ENCODE data around the gene ALKBH8. TPM values are rescaled to one million over a fixed set of nuclear protein-coding genes. Genes with fewer than 3 reads are reported as not detected.
"Not testable (repeated sequence)": the region's sequence is repeated elsewhere in the genome, so short reads cannot be mapped to it uniquely, and the experiment has no call there.

ALKBH8 gene
- total and polyA plus RNA-seq, 2 of the 13 experiments (the other 11 are each of a cell fraction or from before 2014, with no cell fraction given) = 2.4 to 9.1 TPM

GRCh38 chr11:107504981-107505380 is 60.6 kb downstream of the ALKBH8 start:
- ATAC-seq (no peak), DNase-seq (ENCODE audit: low spot score) (no peak), FAIRE-seq (no peak)
- TF ChIP-seq KLF13 (CRISPR knock-in tag; IDR thresholded peaks at IDR 0.05) (no peak), PCBP2 (optimal IDR thresholded peaks at IDR 0.05; ENCODE audit: low read depth, low read length, poor library complexity, severe bottlenecking) (no peak), HMG20A (CRISPR knock-in tag; IDR thresholded peaks at IDR 0.05; ENCODE audit: borderline replicate concordance) (no peak), MIER3 (CRISPR knock-in tag; IDR thresholded peaks at IDR 0.05; ENCODE audit: borderline replicate concordance) (no peak), ZNF530 (CRISPR knock-in tag; IDR thresholded peaks at IDR 0.05; ENCODE audit: low read depth) (no peak), GATAD1 (CRISPR knock-in tag; IDR thresholded peaks at IDR 0.05) (no peak), ZNF841 (CRISPR knock-in tag; IDR thresholded peaks at IDR 0.05; ENCODE audit: borderline replicate concordance) (no peak)
- ChIA-PET POLR2A (no interaction called here), CTCF (ENCODE audit: low intra/inter-chr PET ratio, low total read pairs) (no interaction called here)
- no peaks in the 10 kb centered on the region for H3K4me1 ChIP-seq (ENCODE audit: insufficient read depth, low read length)
- intact Hi-C loops (cut with micrococcal nuclease; ENCODE audit: unreplicated experiment) (no loop called here), in situ Hi-C loops (cut with HindIII; ENCODE audit: extremely low pct_ligation_motif_present, low pct_unique_long_range_greater_than_20kb) (no loop called here)
- no peak overlapping the region for H3K27ac ChIP-seq (ENCODE audit: extremely low read length, insufficient read depth, low read length)
- no TSS peak for BruUV-seq (replicated peaks)
- H3K9ac ChIP-seq (ENCODE audit: insufficient read depth, low read depth, low read length) = no peak overlapping the region
- H3K4me3 ChIP-seq (replicated peaks in 1 of 3; ENCODE audit: insufficient read depth in 1 of 3, low read depth in 2 of 3, low read length in 3 of 3) = no peak overlapping the region
- no peaks in the 10 kb centered on the region for H3K79me2 ChIP-seq (ENCODE audit: insufficient read depth, low read length)
- H4K20me1 ChIP-seq (ENCODE audit: insufficient read depth, low read length) = no peaks in the 10 kb centered on the region
- no peak overlapping the region for H2AFZ ChIP-seq (ENCODE audit: low read length)
- 95% methylated on average over 5 of the region's 5 CpGs for WGBS (ENCODE audit: low lambda C conversion rate)
- H3K36me3 ChIP-seq (replicated peaks in 1 of 2; ENCODE audit: control insufficient read depth in 1 of 2, insufficient read depth in 2 of 2, low read length in 2 of 2) = peaks cover 3 to 5% of the 10 kb centered on the region in 2 experiments; a peak in 4 of 5 replicates
- peaks cover 8% of the 10 kb centered on the region; the same call in 1 of the 2 replicates for H3K9me3 ChIP-seq (ENCODE audit: low read length)
- H3K4me2 ChIP-seq (ENCODE audit: low read depth, low read length) = no peak overlapping the region
- no peaks in the 10 kb centered on the region for H3K27me3 ChIP-seq (ENCODE audit: control insufficient read depth in 1 of 2, insufficient read depth in 2 of 2, low read length in 2 of 2)

DNA sequence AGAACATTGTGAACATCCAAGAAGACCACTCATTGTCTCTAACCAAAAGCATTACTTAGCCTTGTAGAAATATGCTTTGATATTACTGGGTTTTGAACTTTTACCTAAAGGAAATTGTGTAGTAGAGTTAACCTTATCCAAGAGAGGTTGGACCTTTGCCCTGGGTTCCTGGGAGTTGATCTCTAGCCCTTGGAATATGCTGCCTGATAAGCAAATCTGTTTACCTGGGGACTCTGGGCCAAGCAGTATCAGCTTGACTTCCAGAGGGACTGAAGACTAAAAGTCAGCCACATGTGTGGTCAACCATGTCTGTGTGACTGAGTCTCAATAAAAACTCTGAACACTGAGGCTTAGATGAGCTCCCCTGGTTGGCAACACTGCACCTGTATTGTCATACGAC is 63.8 kb downstream of the ALKBH8 start:
- ChIA-PET POLR2A (no interaction called here), CTCF (ENCODE audit: low intra/inter-chr PET ratio, low total read pairs) (no interaction called here)
- H3K4me1 ChIP-seq (ENCODE audit: insufficient read depth, low read length) = no peaks in the 10 kb centered on the region
- DNase-seq (ENCODE audit: low spot score) (peak; percentile 2), ATAC-seq (no peak; the same call in 2 of the 3 replicates), FAIRE-seq (no peak)
- H3K4me2 ChIP-seq (ENCODE audit: low read depth, low read length) = no peak overlapping the region
- H3K9me3 ChIP-seq (ENCODE audit: low read length) = peaks cover 8% of the 10 kb centered on the region; the same call in 1 of the 2 replicates
- no peak overlapping the region for H3K4me3 ChIP-seq (replicated peaks in 1 of 3; ENCODE audit: insufficient read depth in 1 of 3, low read depth in 2 of 3, low read length in 3 of 3)
- no peaks in the 10 kb centered on the region for H4K20me1 ChIP-seq (ENCODE audit: insufficient read depth, low read length)
- no peaks in the 10 kb centered on the region for H3K27me3 ChIP-seq (ENCODE audit: control insufficient read depth in 1 of 2, insufficient read depth in 2 of 2, low read length in 2 of 2)
- H3K9ac ChIP-seq (ENCODE audit: insufficient read depth, low read depth, low read length) = no peak overlapping the region
- no peak overlapping the region for H2AFZ ChIP-seq (ENCODE audit: low read length)
- WGBS (ENCODE audit: low lambda C conversion rate) = no CpG with 5 or more reads among the region's 1 CpG
- in situ Hi-C loops (cut with HindIII; ENCODE audit: extremely low pct_ligation_motif_present, low pct_unique_long_range_greater_than_20kb) = no loop called here
- intact Hi-C loops (cut with micrococcal nuclease; ENCODE audit: unreplicated experiment) = no loop called here
- no peak overlapping the region for H3K27ac ChIP-seq (ENCODE audit: extremely low read length, insufficient read depth, low read length)
- BruUV-seq (replicated peaks) = no TSS peak
- no peaks in the 10 kb centered on the region for H3K79me2 ChIP-seq (ENCODE audit: insufficient read depth, low read length)
- TF ChIP-seq SETDB1 (CRISPR knock-in tag; IDR thresholded peaks at IDR 0.05; ENCODE audit: borderline replicate concordance) (0 out of 2 replicates have a peak, but pooled peaks have one; percentile 34), PPARG (CRISPR knock-in tag; conservative IDR thresholded peaks at IDR 0.05) (0 out of 2 replicates have a peak, but pooled peaks have one; percentile 15), HNF4A (CRISPR knock-in tag; IDR thresholded peaks at IDR 0.05) (peak; percentile 37), PATZ1 (CRISPR knock-in tag; IDR thresholded peaks at IDR 0.05) (no peak)
- peaks cover 3 to 5% of the 10 kb centered on the region in 2 experiments; a peak in 4 of 5 replicates for H3K36me3 ChIP-seq (replicated peaks in 1 of 2; ENCODE audit: control insufficient read depth in 1 of 2, insufficient read depth in 2 of 2, low read length in 2 of 2)

DNA sequence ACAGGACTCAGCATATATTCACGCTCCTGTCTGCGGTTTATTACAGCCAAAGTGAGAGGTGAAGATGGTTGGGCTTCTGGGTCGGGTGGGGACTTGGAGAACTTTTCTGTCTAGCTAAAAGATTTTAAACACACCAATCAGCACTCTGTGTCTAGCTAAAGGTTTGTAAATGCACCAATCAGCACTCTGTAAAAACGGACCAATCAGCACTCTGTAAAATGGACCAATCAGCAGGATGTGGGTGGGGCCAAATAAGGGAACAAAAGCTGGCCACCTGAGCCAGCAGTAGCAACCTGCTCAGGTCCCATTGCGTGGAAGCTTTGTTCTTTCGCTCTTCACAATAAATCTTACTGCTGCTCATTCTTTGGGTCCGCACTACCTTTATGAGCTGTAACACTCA is 68.2 kb downstream of the ALKBH8 start:
- CTCF ChIA-PET (ENCODE audit: low intra/inter-chr PET ratio, low total read pairs); POLR2A ChIA-PET; H3K4me2 ChIP-seq (ENCODE audit: low read depth, low read length); H3K9ac ChIP-seq (ENCODE audit: insufficient read depth, low read depth, low read length); intact Hi-C loops (cut with micrococcal nuclease; ENCODE audit: unreplicated experiment); in situ Hi-C loops (cut with HindIII; ENCODE audit: extremely low pct_ligation_motif_present, low pct_unique_long_range_greater_than_20kb); FAIRE-seq; H3K36me3 ChIP-seq (replicated peaks in 1 of 2; ENCODE audit: control insufficient read depth in 1 of 2, insufficient read depth in 2 of 2, low read length in 2 of 2); H3K27me3 ChIP-seq (ENCODE audit: control insufficient read depth in 1 of 2, insufficient read depth in 2 of 2, low read length in 2 of 2); H3K9me3 ChIP-seq (ENCODE audit: low read length); H2AFZ ChIP-seq (ENCODE audit: low read length); H3K4me3 ChIP-seq (replicated peaks in 1 of 3; ENCODE audit: insufficient read depth in 1 of 3, low read depth in 2 of 3, low read length in 3 of 3); ATAC-seq; BruUV-seq (replicated peaks); H3K27ac ChIP-seq (ENCODE audit: extremely low read length, insufficient read depth, low read length); H3K79me2 ChIP-seq (ENCODE audit: insufficient read depth, low read length); DNase-seq (ENCODE audit: low spot score); H4K20me1 ChIP-seq (ENCODE audit: insufficient read depth, low read length); H3K4me1 ChIP-seq (ENCODE audit: insufficient read depth, low read length): not testable (repeated sequence)
- WGBS (ENCODE audit: low lambda C conversion rate) = 84% methylated on average over 7 of the region's 7 CpGs
